ENCODE measurements around the gene CAPZA1. TPM values are rescaled to one million over a fixed set of nuclear protein-coding genes. Genes with fewer than 3 reads are reported as not detected.

The CAPZA1 gene
- total and polyA plus RNA-seq, 2 donors (not counting 3 experiments of a cell fraction or from before 2014, with no cell fraction given): 77.1 to 183 TPM

DNA sequence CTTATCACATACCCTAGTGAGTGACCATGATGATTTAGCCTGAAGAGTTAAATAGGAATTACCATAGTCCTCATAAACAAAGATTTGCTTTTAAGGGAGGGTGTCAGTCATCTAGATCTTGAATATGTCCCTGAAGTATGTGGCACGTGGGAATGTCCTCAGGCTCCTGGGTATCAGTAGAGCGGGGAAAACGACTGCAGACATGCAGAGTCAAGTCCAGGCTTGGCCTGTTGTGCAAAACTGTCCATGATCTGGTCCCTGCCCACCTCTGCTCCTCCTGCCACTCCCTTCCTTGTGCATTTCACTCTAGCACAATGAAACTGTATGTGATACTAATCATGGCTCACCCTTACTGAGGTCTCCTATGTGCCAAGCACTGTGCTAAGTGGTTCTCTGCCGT lies 67.7 kb downstream of the CAPZA1 start:
- H3K4me2 ChIP-seq (ENCODE audit: insufficient read depth, low read length): no peak overlapping the region
- no peak overlapping the region for H3K27ac ChIP-seq (ENCODE audit: insufficient read depth, low read depth, low read length)
- ChIA-PET CTCF (interaction anchor here (1.2 kb wide), 1 partner anchor 15 kb away, joined by 4 read pairs; no protein-coding TSS in a partner anchor), POLR2A (no interaction called here)
- H3K9me3 ChIP-seq (replicated peaks; ENCODE audit: control insufficient read depth, insufficient read depth, low read length): no peaks in the 10 kb centered on the region
- H3K9ac ChIP-seq (replicated peaks; ENCODE audit: extremely low read depth, insufficient read depth, low read length): no peak overlapping the region
- H3K4me1 ChIP-seq (ENCODE audit: control insufficient read depth, extremely low read depth, insufficient read depth, low read length): no peaks in the 10 kb centered on the region
- BruUV-seq (replicated peaks): no TSS peak
- H3K27me3 ChIP-seq (ENCODE audit: control insufficient read depth in 2 of 2, insufficient read depth in 2 of 2, low read length in 2 of 2): no peaks in the 10 kb centered on the region
- FAIRE-seq: no peak
- dilution Hi-C loops (cut with MboI; ENCODE audit: extremely low pct_ligation_motif_present, low sequenced_read_pairs) (no loop called here), intact Hi-C loops (cut with micrococcal nuclease) (no loop called here)
- no peaks in the 10 kb centered on the region for H4K20me1 ChIP-seq (replicated peaks; ENCODE audit: control insufficient read depth, extremely low read depth, insufficient read depth, low read length)
- H3K4me3 ChIP-seq (replicated peaks in 1 of 3; ENCODE audit: insufficient read depth in 1 of 3, low read depth in 1 of 3, low read length in 3 of 3): no peak overlapping the region
- no peak for TF ChIP-seq MAX (IDR thresholded peaks at IDR 0.05; ENCODE audit: insufficient read depth, insufficient read length)
- no peak for TF ChIP-seq JUN (IDR thresholded peaks at IDR 0.05; ENCODE audit: borderline replicate concordance, insufficient read depth, insufficient read length, low read depth)
- no peak for TF ChIP-seq EZH2 (IDR thresholded peaks at IDR 0.05; ENCODE audit: borderline replicate concordance, low read depth, low read length, severe bottlenecking)
- TF ChIP-seq POLR2A (IDR thresholded peaks at IDR 0.05; ENCODE audit: low read depth, low read length): no peak
- TF ChIP-seq, protein P1, sequence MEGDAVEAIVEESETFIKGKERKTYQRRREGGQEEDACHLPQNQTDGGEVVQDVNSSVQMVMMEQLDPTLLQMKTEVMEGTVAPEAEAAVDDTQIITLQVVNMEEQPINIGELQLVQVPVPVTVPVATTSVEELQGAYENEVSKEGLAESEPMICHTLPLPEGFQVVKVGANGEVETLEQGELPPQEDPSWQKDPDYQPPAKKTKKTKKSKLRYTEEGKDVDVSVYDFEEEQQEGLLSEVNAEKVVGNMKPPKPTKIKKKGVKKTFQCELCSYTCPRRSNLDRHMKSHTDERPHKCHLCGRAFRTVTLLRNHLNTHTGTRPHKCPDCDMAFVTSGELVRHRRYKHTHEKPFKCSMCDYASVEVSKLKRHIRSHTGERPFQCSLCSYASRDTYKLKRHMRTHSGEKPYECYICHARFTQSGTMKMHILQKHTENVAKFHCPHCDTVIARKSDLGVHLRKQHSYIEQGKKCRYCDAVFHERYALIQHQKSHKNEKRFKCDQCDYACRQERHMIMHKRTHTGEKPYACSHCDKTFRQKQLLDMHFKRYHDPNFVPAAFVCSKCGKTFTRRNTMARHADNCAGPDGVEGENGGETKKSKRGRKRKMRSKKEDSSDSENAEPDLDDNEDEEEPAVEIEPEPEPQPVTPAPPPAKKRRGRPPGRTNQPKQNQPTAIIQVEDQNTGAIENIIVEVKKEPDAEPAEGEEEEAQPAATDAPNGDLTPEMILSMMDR (IDR thresholded peaks at IDR 0.05; ENCODE audit: extremely low read depth in 1 of 2, insufficient read depth in 1 of 2, low read depth in 1 of 2, low read length in 2 of 2): no peak
- no peak for TF ChIP-seq GATA2 (IDR thresholded peaks at IDR 0.05; ENCODE audit: insufficient read depth, insufficient read length, low read depth, low read length)
- TF ChIP-seq MYC (IDR thresholded peaks at IDR 0.05; ENCODE audit: low read depth, low read length): no peak
- TF ChIP-seq POLR2AphosphoS5 (IDR thresholded peaks at IDR 0.05; ENCODE audit: insufficient read depth, low read depth, low read length): no peak
- TF ChIP-seq FOS (IDR thresholded peaks at IDR 0.05; ENCODE audit: borderline replicate concordance, insufficient read depth, low read length): no peak
- H3K36me3 ChIP-seq (ENCODE audit: control insufficient read depth in 2 of 2, extremely low read depth in 1 of 2, insufficient read depth in 2 of 2, low read length in 2 of 2): peaks cover 4 to 7% of the 10 kb centered on the region in 2 experiments
- no peak overlapping the region for H2AFZ ChIP-seq (ENCODE audit: low read depth, low read length)
- H3K9me1 ChIP-seq (replicated peaks; ENCODE audit: control insufficient read depth, extremely low read depth, insufficient read depth, low read length): no peaks in the 10 kb centered on the region
- H3K79me2 ChIP-seq (ENCODE audit: control insufficient read depth, insufficient read depth, low read length): no peaks in the 10 kb centered on the region
- DNase-seq (ENCODE audit: low read depth, low spot score): no peak

All from endothelial cell of umbilical vein (primary cell).